SU-DHL-6 (cell line): ENCODE data around the gene ITPR3.

ENCODE experiments used
- CTCF ChIP-seq: fragments of 200-600 bp; sonication (generic); IDR thresholded peaks from one replicate; pipeline ENCODE4 v1.5.1; 2017; ENCODE audit warnings: antibody characterized with exemption, mild to moderate bottlenecking, low read length, moderate library complexity; ENCODE audit not compliant: insufficient read depth, poor library complexity, severe bottlenecking
- EZH2phosphoT487 ChIP-seq: fragments of 200-600 bp; sonication (generic), shearing (Covaris generic); conservative IDR thresholded peaks from 2 replicates; pipeline ENCODE4 v1.6.1; 2018; ENCODE audit warnings: mild to moderate bottlenecking, antibody characterized with exemption, low read length, moderate library complexity, mixed read lengths

GRCh38 chr6:33727126-33727525 lies 106.0 kb downstream of the ITPR3 start:
- TF ChIP-seq CTCF (no peak), EZH2phosphoT487 (no peak)
